Activated CD4-positive, alpha-beta memory T cell treated with anti-CD3 and anti-CD28 coated beads, Interleukin-2, amount 10 ng/mL, durations not matched to agents 7 days and 5 days (primary cell): ENCODE results near the gene GNPTAB. TPM values are rescaled to one million over a fixed set of nuclear protein-coding genes. Genes with fewer than 3 reads are reported as not detected.
A peak's percentile ranks its signal among the peaks of the same experiment; 100 is the strongest.
"Not testable (repeated sequence)": the region's sequence is repeated elsewhere in the genome, so short reads cannot be mapped to it uniquely, and the experiment has no call there.

Experiments
- CTCF ChIA-PET: fragments of 350-600 bp; sonication (Branson Sonifier 250); formaldehyde crosslinking; loops from one replicate; lab custom pipeline; 2021; ENCODE audit warnings: antibody characterized with exemption, inconsistent platforms; lab: Charles Lee
- POLR2A ChIA-PET: fragments of 350-600 bp; sonication (Branson Sonifier 250); formaldehyde crosslinking; loops from one replicate; lab custom pipeline; 2021; ENCODE audit warnings: antibody characterized with exemption; lab: Charles Lee
- DNase-seq: peaks from one replicate; pipeline ENCODE4 v3.0.0-alpha.2; 2020
- H3K27ac Mint-ChIP-seq: one replicate; pipeline ENCODE4 v1.8.0; 2021; ENCODE audit warnings: mild to moderate bottlenecking, mixed read lengths
- H3K27me3 Mint-ChIP-seq: one replicate; pipeline ENCODE4 v1.8.0; 2021; ENCODE audit warnings: mixed read lengths
- H3K36me3 Mint-ChIP-seq: one replicate; pipeline ENCODE4 v1.8.0; 2021; ENCODE audit warnings: low read depth, mixed read lengths
- H3K4me1 Mint-ChIP-seq: one replicate; pipeline ENCODE4 v1.8.0; 2021; ENCODE audit warnings: mixed read lengths
- H3K4me3 Mint-ChIP-seq: one replicate; pipeline ENCODE4 v1.8.0; 2021; ENCODE audit warnings: mild to moderate bottlenecking, mixed read lengths
- H3K9me3 Mint-ChIP-seq: one replicate; pipeline ENCODE4 v1.8.0; 2021; ENCODE audit warnings: mixed read lengths
- total RNA-seq, 2 experiments: library from RNA; stranded (reverse); gene quantifications; one replicate each; pipeline ENCODE4 v1.2.3, GENCODE V29; 2021

GNPTAB gene
- total RNA-seq: 10 to 100 TPM; 55.0 to 57.5 TPM

- no peaks in the 10 kb centered on the region for H3K9me3 Mint-ChIP-seq
- DNase-seq: peak; percentile 96
- ChIA-PET POLR2A (interaction anchor here (0.6 to 13.6 kb wide), 17 partner anchors 9 to 424 kb away, joined by 3 to 148 read pairs (median 4); no protein-coding TSS in a partner anchor), CTCF (interaction anchor here (0.6 to 9.8 kb wide), 29 partner anchors 9 to 507 kb away, joined by 3 to 143 read pairs (median 5); partner anchors contain the start of gene WASHC3)
- H3K27ac Mint-ChIP-seq: peak within 1 kb of the TSS; percentile 83
- H3K36me3 Mint-ChIP-seq: peaks cover 6% of the 10 kb centered on the region
- H3K27me3 Mint-ChIP-seq: no peaks in the 10 kb centered on the region
- H3K4me3 Mint-ChIP-seq: peak within 1 kb of the TSS; percentile 96
- H3K4me1 Mint-ChIP-seq: peaks cover 44% of the 10 kb centered on the region
Measured at GRCh38 chr12:101830367-101831325, at the start of gene GNPTAB. GNPTAB (minus strand) TSS chr12:101830959; CDS start chr12:101830675, 284 bp downstream.

- Mint-ChIP-seq H3K4me1 (peaks cover 15% of the 10 kb centered on the region), H3K9me3 (no peaks in the 10 kb centered on the region), H3K27me3 (no peaks in the 10 kb centered on the region), H3K27ac (peak overlapping the region; percentile 79), H3K4me3 (peak overlapping the region; percentile 77), H3K36me3 (peaks cover 3% of the 10 kb centered on the region)
- ChIA-PET CTCF (interaction anchor here (1.1 to 1.6 kb wide), 3 partner anchors 40 to 938 kb away, joined by 3 to 4 read pairs (median 3); no protein-coding TSS in a partner anchor), POLR2A (interaction anchor here (0.8 to 1.5 kb wide), 2 partner anchors 12 to 49 kb away, joined by 3 to 4 read pairs; no protein-coding TSS in a partner anchor)
- DNase-seq: no peak
Measured at GRCh38 chr12:101878243-101878821, 47.6 kb upstream of the GNPTAB start.

GRCh38 chr12:101877806-101878242 lies 47.1 kb upstream of the GNPTAB start:
- Mint-ChIP-seq H3K36me3 (peaks cover 3% of the 10 kb centered on the region), H3K27ac (peak overlapping the region; percentile 79), H3K4me3 (peak overlapping the region; percentile 77), H3K4me1 (peaks cover 15% of the 10 kb centered on the region), H3K27me3 (no peaks in the 10 kb centered on the region), H3K9me3 (no peaks in the 10 kb centered on the region)
- ChIA-PET CTCF (interaction anchor here (1.0 to 1.6 kb wide), 4 partner anchors 39 to 939 kb away, joined by 3 to 4 read pairs (median 4); no protein-coding TSS in a partner anchor), POLR2A (interaction anchor here (0.8 to 1.5 kb wide), 2 partner anchors 11 to 49 kb away, joined by 3 to 4 read pairs; no protein-coding TSS in a partner anchor)
- DNase-seq: peak; percentile 22

- peaks cover 15% of the 10 kb centered on the region for H3K4me1 Mint-ChIP-seq
- CTCF ChIA-PET: interaction anchor here (0.6 to 1.6 kb wide), 4 partner anchors 11 to 82 kb away, joined by 3 to 4 read pairs (median 4); no protein-coding TSS in a partner anchor
- H3K27me3 Mint-ChIP-seq: no peaks in the 10 kb centered on the region
- POLR2A ChIA-PET: interaction anchor here (0.8 to 1.5 kb wide), 2 partner anchors 11 to 48 kb away, joined by 3 to 4 read pairs; no protein-coding TSS in a partner anchor
- H3K36me3 Mint-ChIP-seq: peaks cover 3% of the 10 kb centered on the region
- no peaks in the 10 kb centered on the region for H3K9me3 Mint-ChIP-seq
- peak within 1 kb of the TSS; percentile 77 for H3K4me3 Mint-ChIP-seq
- peak within 1 kb of the TSS; percentile 79 for H3K27ac Mint-ChIP-seq
- DNase-seq: peak; percentile 81
Measured at GRCh38 chr12:101876861-101877805, 46.4 kb upstream of the GNPTAB start, which contains the start of gene DRAM1. DRAM1 (plus strand) TSS chr12:101877580; CDS start chr12:101877790, 210 bp downstream.

- ChIA-PET CTCF (interaction anchor here (1.8 kb wide), 1 partner anchor 36 kb away, joined by 8 read pairs; no protein-coding TSS in a partner anchor), POLR2A (no interaction called here)
- H3K36me3 Mint-ChIP-seq: peaks cover 3% of the 10 kb centered on the region
- peaks cover 15% of the 10 kb centered on the region for H3K4me1 Mint-ChIP-seq
- peak overlapping the region; percentile 77 for H3K4me3 Mint-ChIP-seq
- no peak for DNase-seq
- H3K9me3 Mint-ChIP-seq: no peaks in the 10 kb centered on the region
- no peaks in the 10 kb centered on the region for H3K27me3 Mint-ChIP-seq
- H3K27ac Mint-ChIP-seq: peak overlapping the region; percentile 58
Measured at GRCh38 chr12:101876322-101876860, 45.6 kb upstream of the GNPTAB start.

- Mint-ChIP-seq H3K4me1 (peaks cover 15% of the 10 kb centered on the region), H3K4me3 (no peak overlapping the region), H3K27me3 (no peaks in the 10 kb centered on the region), H3K27ac (no peak overlapping the region), H3K9me3 (no peaks in the 10 kb centered on the region), H3K36me3 (peaks cover 3% of the 10 kb centered on the region)
- DNase-seq: no peak
- ChIA-PET CTCF (interaction anchor here (1.4 to 1.8 kb wide), 2 partner anchors 35 to 36 kb away, joined by 4 to 8 read pairs; no protein-coding TSS in a partner anchor), POLR2A (no interaction called here)
Measured at GRCh38 chr12:101875162-101875561, 44.4 kb upstream of the GNPTAB start.

- POLR2A ChIA-PET: no interaction called here
- CTCF ChIA-PET: no interaction called here
- peaks cover 7% of the 10 kb centered on the region for H3K4me1 Mint-ChIP-seq
- no peaks in the 10 kb centered on the region for H3K36me3 Mint-ChIP-seq
- no peak for DNase-seq
- peaks cover 2% of the 10 kb centered on the region for H3K9me3 Mint-ChIP-seq
- H3K4me3 Mint-ChIP-seq: no peak overlapping the region
- no peaks in the 10 kb centered on the region for H3K27me3 Mint-ChIP-seq
- no peak overlapping the region for H3K27ac Mint-ChIP-seq
Measured at GRCh38 chr12:101870925-101871324, 40.2 kb upstream of the GNPTAB start.

GRCh38 chr12:101867619-101868018 lies 36.9 kb upstream of the GNPTAB start:
- POLR2A ChIA-PET: interaction anchor here (1.2 kb wide), 1 partner anchor 460 kb away, joined by 3 read pairs; the partner anchor contains the start of gene ARL1

GRCh38 chr12:101866615-101867373 lies 36.0 kb upstream of the GNPTAB start:
- DNase-seq: no peak
- H3K4me1 Mint-ChIP-seq: peaks cover 18% of the 10 kb centered on the region
- ChIA-PET CTCF (interaction anchor here (1.1 kb wide), 1 partner anchor 28 kb away, joined by 6 read pairs; no protein-coding TSS in a partner anchor), POLR2A (interaction anchor here (1.2 kb wide), 1 partner anchor 11 kb away, joined by 4 read pairs; no protein-coding TSS in a partner anchor)
- no peak overlapping the region for H3K4me3 Mint-ChIP-seq
- H3K36me3 Mint-ChIP-seq: peaks cover 7% of the 10 kb centered on the region
- no peaks in the 10 kb centered on the region for H3K27me3 Mint-ChIP-seq
- H3K27ac Mint-ChIP-seq: no peak overlapping the region
- peaks cover 12% of the 10 kb centered on the region for H3K9me3 Mint-ChIP-seq

More at GRCh38 chr12:101867619-101868018, 36.9 kb upstream of the GNPTAB start:
- peaks cover 18% of the 10 kb centered on the region for H3K4me1 Mint-ChIP-seq
- DNase-seq, H3K27me3 Mint-ChIP-seq, H3K27ac Mint-ChIP-seq, CTCF ChIA-PET, H3K4me3 Mint-ChIP-seq, H3K36me3 Mint-ChIP-seq: not testable (repeated sequence)
- peaks cover 12% of the 10 kb centered on the region for H3K9me3 Mint-ChIP-seq

GRCh38 chr12:101863981-101864380 lies 33.2 kb upstream of the GNPTAB start:
- Mint-ChIP-seq H3K4me1 (peaks cover 30% of the 10 kb centered on the region), H3K36me3 (peaks cover 7% of the 10 kb centered on the region), H3K27me3 (no peaks in the 10 kb centered on the region), H3K27ac (no peak overlapping the region), H3K4me3 (no peak overlapping the region), H3K9me3 (peaks cover 12% of the 10 kb centered on the region)
- no peak for DNase-seq
- ChIA-PET CTCF (interaction anchor here (1.1 kb wide), 1 partner anchor 50 kb away, joined by 3 read pairs; no protein-coding TSS in a partner anchor), POLR2A (no interaction called here)

- no peaks in the 10 kb centered on the region for H3K27me3 Mint-ChIP-seq
- H3K4me1 Mint-ChIP-seq: peaks cover 30% of the 10 kb centered on the region
- CTCF ChIA-PET: no interaction called here
- POLR2A ChIA-PET: no interaction called here
- H3K36me3 Mint-ChIP-seq: peaks cover 7% of the 10 kb centered on the region
- peaks cover 12% of the 10 kb centered on the region for H3K9me3 Mint-ChIP-seq
- H3K27ac Mint-ChIP-seq: no peak overlapping the region
- no peak for DNase-seq
- H3K4me3 Mint-ChIP-seq: no peak overlapping the region
Measured at GRCh38 chr12:101862245-101862644, 31.5 kb upstream of the GNPTAB start.
